Neuronal stem cell (in vitro differentiated cells): Measurements from ENCODE around the gene VWC2.
A peak's percentile ranks its signal among the peaks of the same experiment; 100 is the strongest.

ENCODE experiments used
- DNase-seq: peaks from one replicate; pipeline ENCODE4 v3.0.0-alpha.2; 2013; ENCODE audit warnings: low spot score
- H2AFZ ChIP-seq: one replicate; pipeline ENCODE4 v1.6.1; 2013; ENCODE audit warnings: mild to moderate bottlenecking, low read length, inconsistent platforms
- H2AK5ac ChIP-seq: 2 replicates; pipeline ENCODE4 v1.6.1; 2013; ENCODE audit warnings: low read depth, mild to moderate bottlenecking, inconsistent platforms, low read length, moderate library complexity, mixed read lengths
- H2BK120ac ChIP-seq: 2 replicates; pipeline ENCODE4 v1.6.1; 2013; ENCODE audit warnings: low read depth, mild to moderate bottlenecking, inconsistent platforms, low read length, moderate library complexity, mixed read lengths
- H2BK12ac ChIP-seq: one replicate; pipeline ENCODE4 v1.6.1; 2013; ENCODE audit warnings: low read length, inconsistent platforms
- H2BK15ac ChIP-seq: 2 replicates; pipeline ENCODE4 v1.6.1; 2013; ENCODE audit warnings: mild to moderate bottlenecking, low read length, inconsistent platforms, mixed read lengths
- H2BK5ac ChIP-seq: one replicate; pipeline ENCODE4 v1.6.1; 2013; ENCODE audit warnings: inconsistent platforms, mild to moderate bottlenecking, low read length, moderate library complexity
- H3K14ac ChIP-seq: one replicate; pipeline ENCODE4 v1.6.1; 2013; ENCODE audit warnings: low read length, inconsistent platforms
- H3K18ac ChIP-seq: 2 replicates; pipeline ENCODE4 v1.6.1; 2013; ENCODE audit warnings: low read length, inconsistent platforms
- H3K23ac ChIP-seq: 2 replicates; pipeline ENCODE4 v1.6.1; 2013; ENCODE audit warnings: low read depth, mild to moderate bottlenecking, mixed read lengths, low read length, inconsistent platforms; ENCODE audit not compliant: poor library complexity
- H3K27ac ChIP-seq: replicated peaks from 3 replicates; pipeline ENCODE4 v1.5.1; 2013; ENCODE audit warnings: low read length, inconsistent platforms
- H3K27me3 ChIP-seq, 3 experiments: 2 replicates each; pipeline ENCODE4 v1.6.1; 2013; ENCODE audit warnings: low read length in 3 of 3, mild to moderate bottlenecking in 2 of 3, inconsistent platforms in 1 of 3, low read depth in 1 of 3, mixed read lengths in 1 of 3, moderate library complexity in 1 of 3; ENCODE audit not compliant: control insufficient read depth in 3 of 3, insufficient read depth in 3 of 3
- H3K36me3 ChIP-seq, 2 donors: replicated peaks in 1 of 2; 2 replicates each; pipeline ENCODE4 v1.6.1; 2013; ENCODE audit warnings: low read length in 2 of 2; ENCODE audit not compliant: control insufficient read depth in 2 of 2, insufficient read depth in 2 of 2
- H3K4ac ChIP-seq: 2 replicates; pipeline ENCODE4 v1.6.1; 2013; ENCODE audit warnings: inconsistent platforms, mild to moderate bottlenecking, low read length, moderate library complexity
- H3K4me1 ChIP-seq, 2 donors: 1 replicate in 1 of 2; 2 replicates in 1 of 2; pipeline ENCODE4 v1.6.1; 2013; ENCODE audit warnings: low read length in 2 of 2, low read depth in 1 of 2; ENCODE audit not compliant: control insufficient read depth in 2 of 2, insufficient read depth in 1 of 2
- H3K4me2 ChIP-seq: one replicate; pipeline ENCODE4 v1.6.1; 2013; ENCODE audit warnings: mild to moderate bottlenecking, low read length, inconsistent platforms; ENCODE audit not compliant: insufficient read depth, poor library complexity, severe bottlenecking
- H3K4me3 ChIP-seq, 2 donors: 2 replicates each; pipeline ENCODE4 v1.5.1; 2013; ENCODE audit warnings: low read length in 2 of 2, mild to moderate bottlenecking in 2 of 2, inconsistent platforms in 1 of 2, moderate library complexity in 1 of 2
- H3K79me1 ChIP-seq: one replicate; pipeline ENCODE4 v1.6.1; 2013; ENCODE audit warnings: low read depth, mild to moderate bottlenecking, inconsistent platforms, low read length, moderate library complexity
- H3K9ac ChIP-seq: one replicate; pipeline ENCODE4 v1.6.1; 2013; ENCODE audit warnings: mild to moderate bottlenecking, low read depth, low read length, inconsistent platforms; ENCODE audit not compliant: poor library complexity
- H3K9me3 ChIP-seq, 2 donors: replicated peaks in 1 of 2; 2 replicates each; pipeline versions ENCODE3 to v1.6.1; 2013; ENCODE audit warnings: low read length in 2 of 2, mild to moderate bottlenecking in 2 of 2, inconsistent platforms in 1 of 2, low read depth in 1 of 2, mixed read lengths in 1 of 2, moderate library complexity in 1 of 2; ENCODE audit not compliant: control insufficient read depth in 2 of 2, insufficient read depth in 1 of 2
- H4K8ac ChIP-seq: one replicate; pipeline ENCODE4 v1.6.1; 2013; ENCODE audit warnings: low read depth, mild to moderate bottlenecking, inconsistent platforms, low read length, moderate library complexity
- H4K91ac ChIP-seq: one replicate; pipeline ENCODE4 v1.6.1; 2013; ENCODE audit warnings: low read length, low read depth, mild to moderate bottlenecking, inconsistent platforms; ENCODE audit not compliant: poor library complexity
- WGBS, 2 donors: extraction: QIAGEN DNeasy Blood & Tissue Kit; methylation state at CpG; one replicate each; pipeline ENCODE4 v1.1.7; 2013; ENCODE audit warnings: missing lambda C conversion rate in 2 of 2, mixed read lengths in 1 of 2; ENCODE audit not compliant: insufficient read length in 2 of 2, insufficient replicate concordance in 1 of 2; ENCODE audit errors: extremely low coverage in 2 of 2; 5-methylcytosine and 5-hydroxymethylcytosine counted together

VWC2 gene

DNA sequence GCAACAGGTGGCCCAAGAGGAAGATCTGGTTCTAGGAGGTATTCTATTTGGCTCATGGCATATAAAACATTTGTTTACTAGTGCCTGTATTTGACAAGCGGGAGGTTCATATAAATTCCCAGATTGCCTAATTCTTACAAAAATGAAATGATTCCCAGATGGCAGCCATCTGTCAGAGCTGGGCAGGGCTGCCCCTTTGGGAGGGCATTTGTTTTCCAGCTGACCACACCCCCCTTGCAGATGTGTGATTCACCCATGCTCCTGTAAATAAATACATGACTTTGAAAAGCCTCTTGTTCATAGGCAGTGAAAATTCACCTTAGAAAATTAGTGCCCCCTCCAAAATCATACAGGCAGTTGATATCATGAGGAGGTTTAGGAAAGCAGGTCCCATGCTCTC is 8.6 kb downstream of the VWC2 start:
- H4K8ac ChIP-seq, result no peak overlapping the region
- H3K4me2 ChIP-seq, result no peak overlapping the region
- no CpG with 5 or more reads among the region's 1 CpG for WGBS, 2 donors
- no peaks in the 10 kb centered on the region for H3K79me1 ChIP-seq
- no peaks in the 10 kb centered on the region for H3K9me3 ChIP-seq
- no peak overlapping the region for H2BK12ac ChIP-seq
- H3K27me3 ChIP-seq, result peaks cover 0 to 19% (median 0%) of the 10 kb centered on the region in 3 experiments
- no peak overlapping the region for H3K14ac ChIP-seq
- no peak overlapping the region for H2AK5ac ChIP-seq
- H3K23ac ChIP-seq, result no peak overlapping the region
- no peak overlapping the region for H3K9ac ChIP-seq
- H3K27ac ChIP-seq, result no peak overlapping the region
- no peak overlapping the region for H2BK120ac ChIP-seq
- H3K4me1 ChIP-seq, result no peaks in the 10 kb centered on the region
- no peaks in the 10 kb centered on the region for H3K36me3 ChIP-seq
- no peak overlapping the region for H3K4me3 ChIP-seq
- H4K91ac ChIP-seq, result no peak overlapping the region
- H2BK15ac ChIP-seq, result no peak overlapping the region
- DNase-seq, result no peak
- H2BK5ac ChIP-seq, result no peak overlapping the region
- no peak overlapping the region for H2AFZ ChIP-seq
- H3K18ac ChIP-seq, result no peak overlapping the region
- H3K4ac ChIP-seq, result no peak overlapping the region

DNA sequence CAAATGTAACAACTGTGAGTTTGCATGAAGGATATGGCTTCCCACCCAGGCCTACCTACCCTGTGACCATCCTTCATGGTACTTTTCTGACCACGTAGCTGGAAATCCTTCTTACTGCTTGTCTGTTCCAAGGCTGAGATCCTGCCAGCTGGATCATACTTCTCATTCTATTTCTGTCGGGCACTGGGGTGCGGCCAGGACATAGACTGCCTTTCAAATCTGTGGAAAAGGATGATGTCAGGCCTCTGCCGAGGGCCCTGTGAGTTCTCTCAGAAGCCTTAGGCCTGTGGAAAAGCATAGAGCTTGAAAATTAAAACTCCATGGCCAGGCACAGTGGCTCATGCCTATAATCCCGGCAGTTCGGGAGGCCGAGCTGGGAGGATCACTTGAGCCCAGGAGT is 10.0 kb downstream of the VWC2 start:
- Histone ChIP-seq H3K18ac (no peak overlapping the region), H3K4ac (no peak overlapping the region), H2BK5ac (no peak overlapping the region), H3K27ac (no peak overlapping the region), H3K23ac (no peak overlapping the region), H3K36me3 (no peaks in the 10 kb centered on the region), H3K4me3 (no peak overlapping the region), H2AK5ac (no peak overlapping the region), H2BK12ac (no peak overlapping the region), H4K8ac (no peak overlapping the region), H3K4me1 (no peaks in the 10 kb centered on the region), H3K27me3 (peaks cover 0 to 7% (median 0%) of the 10 kb centered on the region in 3 experiments), H4K91ac (no peak overlapping the region), H3K14ac (no peak overlapping the region), H3K9me3 (no peaks in the 10 kb centered on the region), H2BK15ac (no peak overlapping the region), H3K79me1 (no peaks in the 10 kb centered on the region), H2AFZ (no peak overlapping the region), H3K4me2 (no peak overlapping the region), H2BK120ac (no peak overlapping the region), H3K9ac (no peak overlapping the region)
- no CpG with 5 or more reads among the region's 7 CpGs for WGBS, 2 donors
- DNase-seq, result no peak

DNA sequence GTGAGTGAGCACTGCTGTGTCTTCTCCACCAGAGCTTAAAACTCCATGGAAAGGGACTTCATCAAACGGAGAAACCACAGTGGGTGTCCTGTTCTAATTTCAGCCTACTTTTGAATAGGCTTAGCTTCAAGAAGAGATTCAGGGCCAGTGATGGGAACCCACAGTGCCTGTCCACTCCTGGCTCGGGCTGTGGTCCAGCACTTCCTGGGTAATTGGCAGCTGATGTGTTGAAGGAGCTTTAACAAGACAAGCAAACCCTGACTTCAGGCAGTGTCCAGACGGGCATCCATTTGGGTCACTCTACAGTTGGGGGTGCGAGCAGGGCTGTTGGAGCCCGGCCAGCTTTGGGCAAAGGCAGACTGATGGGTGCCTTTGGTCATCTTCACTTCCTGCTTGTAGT is 14.5 kb downstream of the VWC2 start:
- H3K4ac ChIP-seq, result no peak overlapping the region
- H3K36me3 ChIP-seq, result no peaks in the 10 kb centered on the region
- no peak overlapping the region for H3K27ac ChIP-seq
- H2AFZ ChIP-seq, result no peak overlapping the region
- no peak overlapping the region for H3K14ac ChIP-seq
- no peak overlapping the region for H2AK5ac ChIP-seq
- no peak overlapping the region for H4K91ac ChIP-seq
- no peak overlapping the region for H2BK15ac ChIP-seq
- H3K4me1 ChIP-seq, result peaks cover 0 to 9% of the 10 kb centered on the region in 2 donors
- no peak for DNase-seq
- no peak overlapping the region for H3K18ac ChIP-seq
- WGBS, 2 donors, result no CpG with 5 or more reads among the region's 5 CpGs
- H3K4me2 ChIP-seq, result no peak overlapping the region
- H3K79me1 ChIP-seq, result no peaks in the 10 kb centered on the region
- peaks cover 0 to 3% of the 10 kb centered on the region in 2 donors for H3K9me3 ChIP-seq
- H2BK12ac ChIP-seq, result no peak overlapping the region
- no peak overlapping the region for H4K8ac ChIP-seq
- no peak overlapping the region for H2BK120ac ChIP-seq
- no peak overlapping the region for H2BK5ac ChIP-seq
- H3K23ac ChIP-seq, result no peak overlapping the region
- no peak overlapping the region for H3K9ac ChIP-seq
- H3K4me3 ChIP-seq, result no peak overlapping the region
- no peaks in the 10 kb centered on the region for H3K27me3 ChIP-seq

- Histone ChIP-seq H3K9me3 (peaks cover 0 to 3% of the 10 kb centered on the region in 2 donors), H4K8ac (no peak overlapping the region), H3K4ac (no peak overlapping the region), H3K14ac (peak overlapping the region; percentile 48), H4K91ac (peak overlapping the region; percentile 80), H3K4me3 (peak overlapping the region in 1 of 2 donors; percentile 67), H2BK12ac (no peak overlapping the region), H2AK5ac (no peak overlapping the region), H2BK15ac (no peak overlapping the region), H2BK120ac (no peak overlapping the region), H3K27me3 (no peaks in the 10 kb centered on the region), H3K36me3 (no peaks in the 10 kb centered on the region), H3K4me2 (no peak overlapping the region), H3K27ac (no peak overlapping the region), H3K79me1 (no peaks in the 10 kb centered on the region), H2AFZ (no peak overlapping the region), H2BK5ac (no peak overlapping the region), H3K4me1 (peaks cover 0 to 9% of the 10 kb centered on the region in 2 donors), H3K23ac (no peak overlapping the region), H3K9ac (peak overlapping the region; percentile 32), H3K18ac (peak overlapping the region; percentile 25)
- 100% methylated on average over 3 of the region's 4 CpGs; no CpG with 5 or more reads in 1 of the 2 donors for WGBS, 2 donors
- no peak for DNase-seq
These were observed 15.1 kb downstream of the VWC2 start for GRCh38 chr7:49788455-49789059.
